GM19372 (cell line): ENCODE data around the gene HSPG2.
"Not testable (repeated sequence)": the region's sequence is repeated elsewhere in the genome, so short reads cannot be mapped to it uniquely, and the experiment has no call there.

Source experiments
- ATAC-seq: cut with Tn5 transposase; IDR thresholded peaks from one replicate; pipeline ENCODE4 v1.9.1; 2021; ENCODE audit warnings: mild to moderate bottlenecking, low read depth, moderate library complexity; ENCODE audit not compliant: unreplicated experiment

HSPG2 gene

GRCh38 chr1:21914880-21915640 is 22.1 kb downstream of the HSPG2 start:
- no peak for ATAC-seq

DNA sequence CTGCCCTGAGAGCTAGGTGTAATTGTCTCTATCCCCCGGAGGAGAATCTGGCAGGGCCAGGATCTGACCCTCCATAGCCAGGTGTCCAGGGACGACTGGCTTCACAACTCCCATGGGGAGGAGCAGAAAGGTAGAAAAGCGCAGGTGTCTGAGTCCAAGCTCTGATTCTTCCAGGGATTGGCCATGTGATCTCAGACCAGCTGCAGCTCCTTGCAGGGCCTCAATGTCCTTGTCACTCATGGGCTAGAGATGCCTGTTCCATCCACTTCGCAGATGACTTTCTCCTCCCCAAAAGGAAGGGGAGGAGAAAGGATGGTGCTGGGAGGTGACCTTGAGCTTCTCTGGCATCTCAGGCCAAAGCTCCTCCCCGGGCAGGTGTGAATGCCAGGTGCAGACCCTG is 22.7 kb downstream of the HSPG2 start:
- ATAC-seq = no peak

GRCh38 chr1:21913763-21914162 is 23.3 kb downstream of the HSPG2 start:
- ATAC-seq = no peak

- ATAC-seq = no peak
Measured at GRCh38 chr1:21913258-21913657, 23.9 kb downstream of the HSPG2 start.

DNA sequence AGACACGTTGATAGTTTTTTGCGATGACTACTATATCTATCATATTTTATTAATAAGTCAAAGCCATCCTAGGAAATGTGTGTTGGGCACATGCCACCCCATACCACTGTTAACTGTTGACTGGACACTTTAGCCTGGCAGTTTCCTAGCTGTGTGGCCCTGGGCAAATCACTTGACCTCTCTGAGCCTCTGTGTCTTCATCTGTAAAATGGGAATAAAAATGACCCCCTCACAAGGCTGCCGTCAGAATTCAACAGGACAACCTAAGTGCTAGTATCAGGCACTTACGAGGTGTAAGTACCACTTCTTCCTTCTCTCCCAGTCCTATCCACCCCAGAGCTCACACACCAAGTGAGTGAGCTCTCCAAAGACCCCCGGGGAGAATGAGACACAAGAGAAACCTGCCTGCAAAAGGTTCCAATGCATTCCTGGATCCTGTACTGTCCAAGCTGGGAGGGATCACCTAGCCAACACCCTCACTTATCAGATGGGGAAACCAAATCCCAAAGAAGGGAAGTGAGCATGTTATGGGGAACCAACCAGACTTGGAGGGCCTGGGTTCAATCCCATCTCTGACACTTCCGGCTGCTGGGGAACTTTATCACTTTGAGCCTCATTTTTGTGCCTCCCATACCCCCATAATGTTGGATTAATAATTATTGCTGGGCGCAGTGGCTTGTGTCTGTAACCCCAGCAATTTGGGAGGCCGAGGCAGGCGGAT is 24.9 kb downstream of the HSPG2 start:
- ATAC-seq = no peak

- no peak for ATAC-seq
Measured at GRCh38 chr1:21911205-21912001, 25.7 kb downstream of the HSPG2 start.

DNA sequence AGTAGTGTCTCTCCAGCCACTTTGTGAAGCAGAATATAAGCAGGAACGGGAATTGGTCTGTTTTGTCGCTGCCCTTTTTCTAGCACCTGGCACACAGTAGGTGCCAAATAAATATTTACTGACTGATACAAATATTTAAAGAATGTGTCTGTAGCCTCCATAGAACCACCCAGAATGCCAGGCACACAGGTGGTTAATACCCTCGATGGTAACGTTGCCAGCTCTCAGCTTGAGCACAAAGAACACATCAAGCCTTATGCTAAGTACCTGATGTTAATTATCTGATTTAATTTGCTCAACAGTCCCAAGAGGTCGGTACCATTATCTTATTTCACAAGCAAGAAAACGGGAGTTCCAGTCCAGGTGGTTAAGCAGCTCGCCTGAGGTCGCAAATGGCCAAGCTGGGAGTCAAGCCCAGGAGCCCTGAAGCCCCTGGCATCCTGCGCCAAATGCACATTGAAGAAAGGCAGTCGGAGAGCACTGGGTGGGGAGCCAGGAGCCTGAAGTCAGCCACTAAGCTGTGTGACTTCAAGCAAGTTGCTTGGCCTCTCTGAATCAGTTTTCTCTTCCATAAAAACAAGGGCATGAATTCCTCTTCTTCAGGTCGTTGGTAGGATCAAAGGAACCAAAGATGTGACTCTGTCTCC is 26.4 kb downstream of the HSPG2 start:
- ATAC-seq = no peak

GRCh38 chr1:21909787-21910503 is 27.2 kb downstream of the HSPG2 start:
- ATAC-seq = no peak

- no peak for ATAC-seq
Measured at GRCh38 chr1:21909286-21909759, 27.8 kb downstream of the HSPG2 start.

DNA sequence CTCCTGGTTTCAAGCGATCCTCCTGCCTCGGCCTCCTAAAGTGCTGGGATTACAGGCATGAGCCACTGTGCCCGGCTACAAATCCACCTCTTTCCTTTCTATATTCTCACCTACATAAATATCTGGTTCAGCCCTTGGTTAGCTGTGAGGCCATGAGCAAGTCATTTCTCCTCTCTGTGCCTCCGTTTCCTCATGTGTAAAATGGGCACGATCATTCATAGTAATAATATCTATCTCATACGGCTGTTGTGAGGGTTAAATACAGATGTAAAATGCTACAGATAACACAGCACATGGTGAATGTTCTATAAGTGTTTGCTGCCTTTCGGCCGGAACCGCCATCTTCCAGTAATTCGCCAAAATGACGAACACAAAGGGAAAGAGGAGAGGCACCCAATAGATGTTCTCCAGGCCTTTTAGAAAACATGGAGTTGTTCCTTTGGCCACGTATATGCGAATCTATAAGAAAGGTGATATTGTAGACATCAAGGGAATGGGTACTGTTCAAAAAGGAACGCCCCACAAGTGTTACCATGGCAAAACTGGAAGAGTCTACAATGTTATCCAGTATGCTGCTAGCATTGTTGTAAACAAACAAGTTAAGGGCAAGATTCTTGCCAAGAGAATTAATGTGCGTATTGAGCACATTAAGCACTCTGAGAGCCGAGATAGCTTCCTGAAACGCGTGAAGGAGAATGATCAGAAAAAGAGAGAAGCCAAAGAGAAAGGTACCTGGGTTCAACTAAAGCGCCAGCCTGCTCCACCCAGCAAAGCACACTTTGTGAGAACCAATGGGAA is 29.2 kb downstream of the HSPG2 start:
- not testable (repeated sequence) for ATAC-seq

DNA sequence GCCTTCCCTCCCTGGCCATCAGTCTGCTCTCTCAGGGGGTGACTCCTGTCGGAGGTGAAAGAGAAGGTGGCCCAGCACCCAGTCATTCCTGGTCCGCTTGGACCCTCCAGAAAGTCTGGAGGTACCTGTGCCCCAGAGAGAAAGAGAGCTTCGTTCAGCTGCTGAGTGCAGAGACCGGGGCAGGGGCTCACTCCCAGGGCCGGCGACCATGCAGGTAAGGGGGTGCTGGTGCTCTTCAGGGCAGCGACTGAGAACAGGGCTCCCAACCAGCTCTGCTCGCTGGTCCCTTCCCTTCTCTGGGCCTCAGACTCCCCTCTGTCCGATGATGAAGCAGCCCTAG is 30.1 kb downstream of the HSPG2 start:
- no peak for ATAC-seq

DNA sequence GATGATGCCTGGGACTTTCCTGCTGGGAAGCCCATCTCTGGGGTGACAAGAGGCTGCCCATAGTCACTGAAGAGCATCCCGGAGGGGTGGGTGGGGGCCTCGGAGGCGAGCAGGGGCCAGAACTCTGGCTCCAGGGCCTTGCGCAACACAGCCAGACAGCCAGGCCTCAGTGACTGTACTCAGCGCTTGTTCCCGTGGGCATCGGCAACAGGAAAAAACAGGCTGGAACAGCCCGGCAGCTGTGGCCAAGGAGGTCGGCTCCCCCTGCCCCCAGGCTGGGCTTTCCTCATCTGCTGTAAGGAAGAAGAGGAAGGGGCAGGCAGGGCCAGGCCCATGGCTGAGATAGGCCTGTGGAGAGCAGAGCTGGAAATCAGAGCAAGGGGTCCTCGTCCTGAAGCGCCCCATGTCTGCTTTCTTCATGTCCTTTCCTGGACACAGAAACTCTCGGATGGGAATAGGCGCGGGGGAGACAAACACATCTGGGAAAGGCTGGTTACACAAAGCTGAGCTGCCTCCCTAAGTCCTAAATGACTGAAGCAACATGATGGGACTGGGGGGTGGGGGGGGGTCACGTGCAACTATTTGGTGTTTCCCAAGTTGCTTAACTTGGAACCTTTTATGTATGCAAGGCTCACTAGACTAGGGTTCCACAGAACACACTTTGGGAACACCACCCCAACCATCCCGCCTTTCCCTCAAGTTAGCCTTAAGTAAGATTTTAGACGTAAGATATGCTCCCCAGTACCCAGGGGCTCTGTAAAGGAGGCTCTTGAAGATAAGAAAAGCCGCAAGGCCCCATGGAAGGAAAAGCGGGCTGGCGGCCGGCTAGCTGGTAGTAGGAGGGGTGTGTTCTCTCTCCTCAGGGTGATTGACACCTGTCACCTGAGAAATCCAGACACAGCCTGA is 30.7 kb downstream of the HSPG2 start:
- ATAC-seq = no peak

DNA sequence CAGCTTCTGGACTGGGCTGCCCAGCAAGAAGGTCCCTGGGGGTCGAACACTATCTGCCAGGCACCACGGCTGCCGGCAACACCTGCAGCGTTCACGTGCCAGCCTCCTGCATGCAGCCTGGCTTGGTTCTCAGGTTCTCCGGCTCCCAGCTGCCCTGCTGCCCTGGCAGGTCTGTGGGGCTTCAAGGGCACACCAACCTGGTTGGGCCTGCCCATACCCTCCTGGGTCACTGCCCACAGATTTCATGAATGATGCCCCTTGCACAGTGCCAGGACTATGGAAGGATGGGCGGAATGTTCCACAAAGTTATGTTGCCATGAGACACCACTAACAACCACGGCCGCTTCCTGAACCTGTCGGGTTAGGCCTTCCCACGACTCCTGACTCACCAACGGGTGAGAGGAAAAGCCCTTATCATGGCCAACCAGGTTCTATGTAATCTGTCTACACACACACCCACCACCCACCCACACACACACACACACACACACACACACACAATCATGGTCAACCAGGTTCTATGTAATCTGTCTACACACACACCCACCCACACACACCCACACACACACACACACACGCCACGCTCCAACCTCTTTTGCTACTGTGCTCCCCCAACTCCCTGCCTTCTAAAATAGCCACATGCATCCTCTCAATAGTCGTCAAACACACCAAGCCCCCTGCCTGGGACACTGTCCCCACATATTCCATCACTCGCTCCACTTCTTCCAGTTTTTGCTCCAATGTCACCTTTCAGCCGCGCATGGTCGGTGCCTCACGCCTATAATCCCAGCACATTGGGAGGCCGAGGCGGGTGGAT is 32.2 kb downstream of the HSPG2 start:
- no peak for ATAC-seq

DNA sequence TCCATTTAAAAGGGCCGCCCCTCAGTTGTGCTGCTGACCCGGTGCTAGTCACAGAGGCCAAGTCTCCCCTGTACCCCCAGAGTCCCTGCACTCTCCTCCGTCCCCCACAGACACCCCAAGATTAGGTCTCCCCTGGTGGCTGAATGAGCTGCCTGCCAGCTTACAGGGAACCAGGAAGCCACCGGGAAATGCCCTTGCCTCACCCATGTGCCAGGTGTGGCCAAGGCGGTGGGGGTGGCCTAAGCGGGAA is 32.7 kb downstream of the HSPG2 start:
- ATAC-seq = no peak

- ATAC-seq = no peak
Measured at GRCh38 chr1:21903638-21904453, 33.3 kb downstream of the HSPG2 start.

DNA sequence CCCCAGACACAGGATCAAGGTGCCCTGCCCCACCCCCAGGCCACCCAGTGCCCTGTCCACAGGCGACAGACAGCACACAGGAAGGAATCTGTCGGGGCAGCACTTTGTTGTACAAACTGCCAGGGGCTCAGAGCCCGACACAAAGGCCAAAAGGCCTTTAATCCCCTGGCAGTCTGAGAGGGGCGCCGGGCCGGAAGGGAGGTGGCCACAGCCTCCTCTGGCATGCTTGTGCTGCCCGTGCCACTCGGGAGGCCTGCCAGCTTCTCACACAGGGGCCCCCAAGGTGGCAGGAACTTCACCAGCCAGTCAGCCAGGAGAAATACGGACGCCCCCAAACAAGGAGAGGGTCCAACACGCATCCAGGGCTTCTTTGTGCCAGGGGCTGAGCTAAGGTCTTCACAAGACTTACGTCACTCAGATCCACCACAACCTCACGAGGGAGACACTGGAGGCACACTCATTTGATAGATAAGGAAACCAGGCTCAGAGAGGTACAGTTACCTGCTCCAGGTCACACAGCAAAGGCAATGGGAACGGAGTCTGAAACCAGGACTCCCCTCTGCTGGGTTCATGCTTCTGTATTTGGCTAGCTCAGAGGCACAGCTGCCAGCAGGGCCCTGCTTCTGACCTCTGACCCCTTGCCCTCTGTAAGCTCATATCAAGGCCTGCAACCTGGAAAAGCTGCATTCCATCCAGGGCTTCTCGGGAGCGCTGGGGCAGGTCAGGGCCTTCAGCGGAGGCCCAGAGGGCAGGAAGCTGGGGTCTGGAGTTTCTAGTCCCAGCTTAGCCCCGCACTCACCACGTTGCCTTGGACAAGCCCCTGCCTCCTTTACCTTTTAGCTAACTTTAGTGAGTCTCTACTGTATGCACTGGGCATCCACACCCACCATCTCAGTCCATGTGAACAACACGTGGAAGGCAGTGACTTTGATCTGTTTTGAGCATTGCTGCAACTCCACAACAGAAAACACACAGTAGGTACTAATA is 34.8 kb downstream of the HSPG2 start:
- no peak for ATAC-seq
